Keratinocyte (primary cell): ENCODE measurements around the gene IL21R.

Source experiments
- CTCF ChIP-seq, 3 experiments: IDR thresholded peaks in 1 of 3; conservative IDR thresholded peaks in 1 of 3; optimal IDR thresholded peaks in 1 of 3; 2 replicates in 2 of 3; 3 replicates in 1 of 3; pipeline versions ENCODE3 to v1.5.1; 2011; ENCODE audit warnings: low read length in 3 of 3, mild to moderate bottlenecking in 3 of 3, moderate library complexity in 2 of 3, control low read depth in 1 of 3, inconsistent platforms in 1 of 3; ENCODE audit not compliant: insufficient read depth in 2 of 3; ENCODE audit errors: extremely low read depth in 1 of 3
- EZH2 ChIP-seq: IDR thresholded peaks from one replicate; pipeline ENCODE4 v1.6.1; 2012; ENCODE audit warnings: inconsistent platforms, mild to moderate bottlenecking, low read length, moderate library complexity

GRCh38 chr16:27431773-27432532 is 30.0 kb downstream of the IL21R start:
- TF ChIP-seq CTCF (optimal IDR thresholded peaks at IDR 0.05 in 1 of 3, IDR thresholded peaks at IDR 0.05 in 1 of 3, conservative IDR thresholded peaks at IDR 0.05 in 1 of 3; ENCODE audit: extremely low read depth in 1 of 3, insufficient read depth in 2 of 3, low read length in 3 of 3) (peak in 1 of 3 experiments; percentile 1), EZH2 (no peak)
